A673 (cell line): ENCODE data around the gene CPA2. TPM values are rescaled to one million over a fixed set of nuclear protein-coding genes. Genes with fewer than 3 reads are reported as not detected.
"Not testable (repeated sequence)": the region's sequence is repeated elsewhere in the genome, so short reads cannot be mapped to it uniquely, and the experiment has no call there.

Source experiments
- BruUV-seq: library from RNA; stranded (reverse); fragments of 400-500 nt; replicated peaks from 2 replicates; lab custom pipeline; 2021; lab: Mats Ljungman, UMichigan
- CTCF ChIA-PET: fragments of 300-600 bp; sonication (Branson Sonifier 250); formaldehyde crosslinking; loops from one replicate; lab custom pipeline; 2022; ENCODE audit warnings: antibody characterized with exemption; lab: Charles Lee
- POLR2A ChIA-PET: fragments of 300-600 bp; sonication (Branson Sonifier 250); formaldehyde crosslinking; loops from one replicate; lab custom pipeline; 2022; ENCODE audit warnings: antibody characterized with exemption; ENCODE audit not compliant: low non-redundant PET; lab: Charles Lee
- DNase-seq: peaks from one replicate; pipeline ENCODE4 v3.0.0-alpha.2; 2015; ENCODE audit warnings: low spot score
- H3K27ac ChIP-seq: fragments of 200-600 bp; sonication (generic); 2 replicates; pipeline ENCODE4 v1.5.1; 2016; ENCODE audit warnings: mixed run types, low read depth, mild to moderate bottlenecking, mixed read lengths, antibody characterized with exemption, low read length; ENCODE audit not compliant: poor library complexity, severe bottlenecking
- H3K27me3 ChIP-seq: fragments of 200-600 bp; sonication (generic); replicated peaks from 2 replicates; pipeline ENCODE4 v1.6.1; 2017; ENCODE audit warnings: mixed run types, low read depth, mild to moderate bottlenecking, mixed read lengths, antibody characterized with exemption, low read length; ENCODE audit not compliant: insufficient read depth, poor library complexity
- H3K36me3 ChIP-seq: fragments of 200-600 bp; sonication (generic); 2 replicates; pipeline ENCODE4 v1.6.1; 2016; ENCODE audit warnings: mixed run types, mild to moderate bottlenecking, mixed read lengths, antibody characterized with exemption, low read length; ENCODE audit not compliant: insufficient read depth, poor library complexity, severe bottlenecking
- H3K4me1 ChIP-seq: fragments of 200-600 bp; sonication (generic); 2 replicates; pipeline ENCODE4 v1.6.1; 2017; ENCODE audit warnings: mixed run types, mild to moderate bottlenecking, mixed read lengths, antibody characterized with exemption, low read length; ENCODE audit not compliant: insufficient read depth, poor library complexity, severe bottlenecking
- H3K4me3 ChIP-seq: fragments of 200-600 bp; sonication (generic); 2 replicates; pipeline ENCODE4 v1.5.1; 2016; ENCODE audit warnings: low read depth, mixed run types, mild to moderate bottlenecking, mixed read lengths, low read length; ENCODE audit not compliant: poor library complexity, severe bottlenecking
- H3K9me3 ChIP-seq: fragments of 200-600 bp; sonication (generic); 2 replicates; pipeline ENCODE4 v1.6.1; 2016; ENCODE audit warnings: mixed run types, low read depth, mild to moderate bottlenecking, mixed read lengths, antibody characterized with exemption, low read length; ENCODE audit not compliant: poor library complexity, severe bottlenecking
- CTCF ChIP-seq: fragments of 300-800, 200-600 bp; sonication (generic); conservative IDR thresholded peaks from 2 replicates; pipeline ENCODE4 v1.5.1; 2017; ENCODE audit warnings: low read depth, mild to moderate bottlenecking, antibody characterized with exemption, low read length, moderate library complexity, mixed read lengths
- EZH2 ChIP-seq: fragments of 200-600 bp; sonication (generic); IDR thresholded peaks from 2 replicates; pipeline ENCODE4 v1.6.1; 2017; ENCODE audit warnings: borderline replicate concordance, low read depth, mild to moderate bottlenecking, mixed read lengths, antibody characterized with exemption, low read length; ENCODE audit not compliant: poor library complexity, severe bottlenecking
- intact Hi-C: fragments of 100-400 bp; cut with micrococcal nuclease; formaldehyde crosslinking; loops from one replicate; pipeline ENCODE4 v1.10.0; 2022; ENCODE audit not compliant: unreplicated experiment
- total RNA-seq: library from RNA; stranded (reverse); gene quantifications from 2 replicates; pipeline ENCODE4 v1.2.3, GENCODE V29; 2021

The CPA2 gene
- total RNA-seq, 1 experiment from 2014 or later: 0.43 TPM

- Histone ChIP-seq H3K4me1 (no peaks in the 10 kb centered on the region), H3K27ac (no peak overlapping the region), H3K4me3 (no peak overlapping the region), H3K36me3 (no peaks in the 10 kb centered on the region), H3K27me3 (no peaks in the 10 kb centered on the region), H3K9me3 (no peaks in the 10 kb centered on the region)
- intact Hi-C loops: loop anchor here (5.0 kb wide), 2 partner anchors 252 to 592 kb away; partner anchors contain the start of gene MEST
- BruUV-seq: no TSS peak
- CTCF ChIA-PET: interaction anchor here (0.6 to 0.7 kb wide), 2 partner anchors 75 to 156 kb away, joined by 4 read pairs; no protein-coding TSS in a partner anchor
- no peak for DNase-seq
- TF ChIP-seq EZH2: no peak
- POLR2A ChIA-PET: no interaction called here
Measured at GRCh38 chr7:130240240-130240639, 26.4 kb upstream of the CPA2 start.

GRCh38 chr7:130242198-130243014, 24.3 kb upstream of the CPA2 start:
- intact Hi-C loops: loop anchor here (1.0 to 5.0 kb wide), 4 partner anchors 250 to 590 kb away; partner anchors contain the start of gene MEST
- ChIA-PET POLR2A (no interaction called here), CTCF (interaction anchor here (1.0 kb wide), 1 partner anchor 516 kb away, joined by 5 read pairs; no protein-coding TSS in a partner anchor)
- H3K27ac ChIP-seq: no peak overlapping the region
- TF ChIP-seq CTCF: peak; percentile 91
- no peak for TF ChIP-seq EZH2
- H3K36me3 ChIP-seq: no peaks in the 10 kb centered on the region
- no peak overlapping the region for H3K4me3 ChIP-seq
- no peaks in the 10 kb centered on the region for H3K4me1 ChIP-seq
- DNase-seq: peak; percentile 71
- H3K27me3 ChIP-seq: no peaks in the 10 kb centered on the region
- BruUV-seq: no TSS peak
- no peaks in the 10 kb centered on the region for H3K9me3 ChIP-seq

GRCh38 chr7:130243486-130243885, 23.2 kb upstream of the CPA2 start:
- H3K4me3 ChIP-seq, H3K27me3 ChIP-seq, H3K4me1 ChIP-seq, BruUV-seq, H3K27ac ChIP-seq, CTCF ChIA-PET, H3K36me3 ChIP-seq, DNase-seq, H3K9me3 ChIP-seq, POLR2A ChIA-PET: not testable (repeated sequence)
- intact Hi-C loops: loop anchor here (2.0 to 5.0 kb wide), 3 partner anchors 249 to 589 kb away; partner anchors contain the start of gene MEST

- H3K27ac ChIP-seq, H3K27me3 ChIP-seq, CTCF ChIA-PET, DNase-seq, POLR2A ChIA-PET, H3K4me3 ChIP-seq, H3K9me3 ChIP-seq, intact Hi-C loops, H3K4me1 ChIP-seq, BruUV-seq, H3K36me3 ChIP-seq: not testable (repeated sequence)
Measured at GRCh38 chr7:130246491-130246890, 20.2 kb upstream of the CPA2 start.

- CTCF ChIA-PET, H3K4me1 ChIP-seq, BruUV-seq, H3K9me3 ChIP-seq, DNase-seq, intact Hi-C loops, H3K27me3 ChIP-seq, H3K4me3 ChIP-seq, H3K36me3 ChIP-seq, H3K27ac ChIP-seq: not testable (repeated sequence)
- POLR2A ChIA-PET: interaction anchor here (0.6 kb wide), 1 partner anchor 27 kb away, joined by 3 read pairs; no protein-coding TSS in a partner anchor
Measured at GRCh38 chr7:130248842-130249241, 17.8 kb upstream of the CPA2 start.

- intact Hi-C loops, H3K27ac ChIP-seq, CTCF ChIA-PET, DNase-seq, H3K4me1 ChIP-seq, BruUV-seq, H3K36me3 ChIP-seq, H3K27me3 ChIP-seq, H3K9me3 ChIP-seq, H3K4me3 ChIP-seq: not testable (repeated sequence)
- POLR2A ChIA-PET: interaction anchor here (0.6 kb wide), 1 partner anchor 26 kb away, joined by 3 read pairs; no protein-coding TSS in a partner anchor
Measured at GRCh38 chr7:130249626-130250025, 17.0 kb upstream of the CPA2 start.
